HG03039 (cell line): ENCODE results near the gene TBC1D2B.
"Not testable (repeated sequence)": the region's sequence is repeated elsewhere in the genome, so short reads cannot be mapped to it uniquely, and the experiment has no call there.

Experiments used
- ATAC-seq: cut with Tn5 transposase; IDR thresholded peaks from one replicate; pipeline ENCODE4 v1.9.1; 2021; ENCODE audit warnings: mild to moderate bottlenecking, moderate library complexity; ENCODE audit not compliant: unreplicated experiment

Gene TBC1D2B

GRCh38 chr15:78007211-78007931 lies 70.1 kb downstream of the TBC1D2B start:
- ATAC-seq = no peak

- no peak for ATAC-seq
Measured at GRCh38 chr15:78006567-78007205, 70.8 kb downstream of the TBC1D2B start.

GRCh38 chr15:78004919-78005634 lies 72.4 kb downstream of the TBC1D2B start:
- ATAC-seq = no peak

- no peak for ATAC-seq
Measured at GRCh38 chr15:78004222-78004727, 73.2 kb downstream of the TBC1D2B start.

- ATAC-seq = no peak
Measured at GRCh38 chr15:78003539-78004008, 73.9 kb downstream of the TBC1D2B start.

- no peak for ATAC-seq
Measured at GRCh38 chr15:78002996-78003395, 74.5 kb downstream of the TBC1D2B start.

- ATAC-seq = no peak
Measured at GRCh38 chr15:78001656-78002055, 75.9 kb downstream of the TBC1D2B start.

GRCh38 chr15:78000927-78001249 lies 76.6 kb downstream of the TBC1D2B start:
- no peak for ATAC-seq

GRCh38 chr15:78000091-78000926 lies 77.2 kb downstream of the TBC1D2B start:
- no peak for ATAC-seq

GRCh38 chr15:77999486-77999885 lies 78.0 kb downstream of the TBC1D2B start:
- no peak for ATAC-seq

GRCh38 chr15:77998592-77998991 lies 78.9 kb downstream of the TBC1D2B start:
- no peak for ATAC-seq

- not testable (repeated sequence) for ATAC-seq
Measured at GRCh38 chr15:77997761-77998554, 79.6 kb downstream of the TBC1D2B start.

- ATAC-seq = not testable (repeated sequence)
Measured at GRCh38 chr15:77997221-77997620, 80.3 kb downstream of the TBC1D2B start.

- ATAC-seq = not testable (repeated sequence)
Measured at GRCh38 chr15:77996713-77997171, 80.8 kb downstream of the TBC1D2B start.

GRCh38 chr15:77996226-77996625 lies 81.3 kb downstream of the TBC1D2B start:
- not testable (repeated sequence) for ATAC-seq

- ATAC-seq = not testable (repeated sequence)
Measured at GRCh38 chr15:77995537-77995918, 82.0 kb downstream of the TBC1D2B start.

GRCh38 chr15:77994893-77995536 lies 82.5 kb downstream of the TBC1D2B start:
- ATAC-seq = not testable (repeated sequence)

GRCh38 chr15:77993970-77994693 lies 83.4 kb downstream of the TBC1D2B start:
- not testable (repeated sequence) for ATAC-seq
